HG03521 (cell line): ENCODE measurements around the gene A1CF.

Experiments
- ATAC-seq: cut with Tn5 transposase; IDR thresholded peaks from one replicate; pipeline ENCODE4 v1.9.1; 2021; ENCODE audit warnings: mild to moderate bottlenecking, moderate library complexity; ENCODE audit not compliant: unreplicated experiment

A1CF gene

GRCh38 chr10:50862719-50863118, 22.7 kb downstream of the A1CF start:
- no peak for ATAC-seq

GRCh38 chr10:50861370-50861769, 24.1 kb downstream of the A1CF start:
- ATAC-seq = no peak

GRCh38 chr10:50857579-50857978, 27.8 kb downstream of the A1CF start:
- ATAC-seq = no peak

- ATAC-seq = no peak
Observed at GRCh38 chr10:50855461-50855860, 30.0 kb downstream of the A1CF start.

GRCh38 chr10:50855015-50855414, 30.4 kb downstream of the A1CF start:
- no peak for ATAC-seq

GRCh38 chr10:50853557-50853956, 31.9 kb downstream of the A1CF start:
- ATAC-seq = no peak

- ATAC-seq = no peak
Observed at GRCh38 chr10:50851884-50852671, 33.3 kb downstream of the A1CF start.

- ATAC-seq = no peak
Observed at GRCh38 chr10:50850578-50851230, 34.7 kb downstream of the A1CF start.

- ATAC-seq = no peak
Observed at GRCh38 chr10:50846753-50847152, 38.7 kb downstream of the A1CF start.

- no peak for ATAC-seq
Observed at GRCh38 chr10:50837095-50837494, 48.3 kb downstream of the A1CF start.

- no peak for ATAC-seq
Observed at GRCh38 chr10:50832171-50832751, 53.2 kb downstream of the A1CF start.

GRCh38 chr10:50830066-50830465, 55.4 kb downstream of the A1CF start:
- no peak for ATAC-seq

GRCh38 chr10:50824782-50825181, 60.6 kb downstream of the A1CF start:
- no peak for ATAC-seq

- no peak for ATAC-seq
Observed at GRCh38 chr10:50823789-50824188, 61.6 kb downstream of the A1CF start.

- ATAC-seq = no peak
Observed at GRCh38 chr10:50809596-50809995, 75.8 kb downstream of the A1CF start.

GRCh38 chr10:50807851-50808776, 77.3 kb downstream of the A1CF start:
- no peak for ATAC-seq

GRCh38 chr10:50805981-50806622, 79.3 kb downstream of the A1CF start:
- ATAC-seq = no peak

- no peak for ATAC-seq
Observed at GRCh38 chr10:50799595-50799994, 85.8 kb downstream of the A1CF start.

- ATAC-seq = no peak
Observed at GRCh38 chr10:50798297-50798696, 87.1 kb downstream of the A1CF start.

GRCh38 chr10:50796693-50797092, 88.7 kb downstream of the A1CF start:
- no peak for ATAC-seq

- ATAC-seq = no peak
Observed at GRCh38 chr10:50794490-50794889, 90.9 kb downstream of the A1CF start.
